AG04449 (cell line): Measurements from ENCODE around the gene MLX.

Experiments
- CTCF ChIA-PET: fragments of 350-600 bp; formaldehyde crosslinking; extraction: SDS; loops from one replicate; lab custom pipeline; 2021; ENCODE audit warnings: antibody characterized with exemption; lab: Yijun Ruan, JAX
- POLR2A ChIA-PET: fragments of 400-600, 350-600 bp; formaldehyde crosslinking; extraction: SDS; loops from one replicate; lab custom pipeline; 2020; ENCODE audit warnings: antibody characterized with exemption, inconsistent platforms; lab: Yijun Ruan, JAX
- DNase-seq: peaks from one replicate; pipeline ENCODE4 v3.0.0-alpha.2; 2010; ENCODE audit warnings: low read depth, low spot score
- H3K4me3 ChIP-seq: 2 replicates; pipeline ENCODE4 v1.5.1; 2011; ENCODE audit warnings: low read depth, mild to moderate bottlenecking, control low read depth, low read length
- TF ChIP-seq, protein P1 (sequence below): IDR thresholded peaks from one replicate; pipeline ENCODE4 v1.5.1; 2011; ENCODE audit warnings: mild to moderate bottlenecking, moderate library complexity, low read length, control low read depth, inconsistent platforms; ENCODE audit not compliant: insufficient read depth; ENCODE audit errors: missing control alignments

MLX gene

DNA sequence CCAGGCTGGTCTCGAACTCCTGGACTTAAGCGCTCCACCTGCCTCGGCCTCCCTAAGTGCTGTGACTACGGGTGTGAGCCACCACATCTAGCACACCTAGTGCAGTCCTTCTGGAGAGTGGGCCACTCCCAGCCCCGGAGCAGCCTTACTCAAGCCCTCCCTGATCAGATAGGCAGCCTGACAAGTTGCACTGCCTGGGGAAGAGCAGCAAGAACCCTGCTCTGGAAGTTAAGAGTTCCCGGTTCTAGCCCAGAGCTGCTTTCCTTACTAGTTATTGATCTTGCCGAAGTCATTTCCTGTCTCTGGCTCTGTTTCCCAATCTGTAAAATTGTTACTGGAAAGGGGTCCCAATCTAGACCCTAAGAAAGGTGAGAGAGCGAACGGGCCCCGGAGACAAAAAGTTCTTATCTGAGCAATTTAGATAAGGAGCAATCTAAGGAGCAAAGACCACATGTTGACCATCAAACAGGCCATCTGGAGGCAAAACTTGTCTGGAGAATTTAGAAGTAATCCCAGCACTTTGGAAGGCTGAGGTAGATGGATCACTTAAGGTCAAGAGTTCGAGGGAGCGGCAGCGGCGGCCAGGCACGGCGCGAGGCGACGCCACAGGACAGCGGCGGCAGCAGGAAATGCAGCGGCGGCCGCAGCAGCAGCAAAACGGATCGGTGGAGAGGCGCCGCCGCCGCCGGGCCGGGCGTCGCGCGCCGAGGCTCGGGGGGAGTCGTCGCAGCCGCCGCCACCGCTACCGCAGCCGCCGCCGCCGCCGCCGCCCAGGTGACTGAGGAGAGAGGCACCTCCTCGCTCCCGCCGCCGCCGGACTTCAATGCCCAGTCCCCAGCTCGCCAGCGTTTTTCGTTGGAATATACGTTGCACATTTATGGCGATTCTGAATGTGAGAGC is 35.2 kb upstream of the MLX start:
- DNase-seq = no peak
- ChIA-PET POLR2A (interaction anchor here (0.7 to 2.0 kb wide), 2 partner anchors 11 to 109 kb away, joined by 5 to 6 read pairs; partner anchors contain the start of gene CAVIN1), CTCF (interaction anchor here (0.9 to 12.1 kb wide), 9 partner anchors 12 to 341 kb away, joined by 3 to 170 read pairs (median 5); no protein-coding TSS in a partner anchor)
- TF ChIP-seq, protein P1, sequence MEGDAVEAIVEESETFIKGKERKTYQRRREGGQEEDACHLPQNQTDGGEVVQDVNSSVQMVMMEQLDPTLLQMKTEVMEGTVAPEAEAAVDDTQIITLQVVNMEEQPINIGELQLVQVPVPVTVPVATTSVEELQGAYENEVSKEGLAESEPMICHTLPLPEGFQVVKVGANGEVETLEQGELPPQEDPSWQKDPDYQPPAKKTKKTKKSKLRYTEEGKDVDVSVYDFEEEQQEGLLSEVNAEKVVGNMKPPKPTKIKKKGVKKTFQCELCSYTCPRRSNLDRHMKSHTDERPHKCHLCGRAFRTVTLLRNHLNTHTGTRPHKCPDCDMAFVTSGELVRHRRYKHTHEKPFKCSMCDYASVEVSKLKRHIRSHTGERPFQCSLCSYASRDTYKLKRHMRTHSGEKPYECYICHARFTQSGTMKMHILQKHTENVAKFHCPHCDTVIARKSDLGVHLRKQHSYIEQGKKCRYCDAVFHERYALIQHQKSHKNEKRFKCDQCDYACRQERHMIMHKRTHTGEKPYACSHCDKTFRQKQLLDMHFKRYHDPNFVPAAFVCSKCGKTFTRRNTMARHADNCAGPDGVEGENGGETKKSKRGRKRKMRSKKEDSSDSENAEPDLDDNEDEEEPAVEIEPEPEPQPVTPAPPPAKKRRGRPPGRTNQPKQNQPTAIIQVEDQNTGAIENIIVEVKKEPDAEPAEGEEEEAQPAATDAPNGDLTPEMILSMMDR = peak; percentile 57
- peak overlapping the region; percentile 54 for H3K4me3 ChIP-seq

- ChIA-PET CTCF (interaction anchor here (0.9 to 2.5 kb wide), 14 partner anchors 9 to 351 kb away, joined by 3 to 17 read pairs (median 3); no protein-coding TSS in a partner anchor), POLR2A (interaction anchor here (0.9 to 2.3 kb wide), 5 partner anchors 13 to 115 kb away, joined by 3 to 14 read pairs (median 8); partner anchors contain the start of gene CAVIN1)
- DNase-seq = no peak
- TF ChIP-seq, protein P1 = no peak
- H3K4me3 ChIP-seq = peak overlapping the region; percentile 61
These were observed 31.5 kb upstream of the MLX start for GRCh38 chr17:42535155-42536047.

GRCh38 chr17:42536048-42536371 is 30.9 kb upstream of the MLX start, which contains the start of gene NAGLU:
NAGLU (plus strand) TSS chr17:42536241; CDS start chr17:42536273, 32 bp downstream.
- ChIA-PET CTCF (interaction anchor here (0.9 to 2.5 kb wide), 14 partner anchors 9 to 352 kb away, joined by 3 to 17 read pairs (median 3); no protein-coding TSS in a partner anchor), POLR2A (interaction anchor here (0.9 to 2.3 kb wide), 6 partner anchors 9 to 115 kb away, joined by 3 to 14 read pairs (median 8); partner anchors contain the start of gene CAVIN1)
- TF ChIP-seq, protein P1 = no peak
- no peak for DNase-seq
- peak within 1 kb of the TSS; percentile 61 for H3K4me3 ChIP-seq

- POLR2A ChIA-PET = interaction anchor here (0.9 to 2.3 kb wide), 6 partner anchors 10 to 116 kb away, joined by 3 to 14 read pairs (median 8); partner anchors contain the start of gene CAVIN1
These were observed 30.3 kb upstream of the MLX start for GRCh38 chr17:42536372-42537155.

More at GRCh38 chr17:42536372-42537155, 30.3 kb upstream of the MLX start:
- CTCF ChIA-PET = interaction anchor here (1.0 to 2.5 kb wide), 11 partner anchors 10 to 352 kb away, joined by 3 to 17 read pairs (median 4); no protein-coding TSS in a partner anchor
- peak overlapping the region; percentile 61 for H3K4me3 ChIP-seq
- no peak for DNase-seq
- TF ChIP-seq, protein P1 = no peak
